Coronary artery (tissue), 2 donors: ENCODE measurements around the gene CNTNAP1.

Source experiments
- DNase-seq: peaks from one replicate; pipeline ENCODE4 v3.0.0-alpha.2; 2017; ENCODE audit warnings: low spot score
- H3K27ac ChIP-seq, 2 donors: fragments of 200-600 bp; sonication (generic); one replicate each; pipeline ENCODE4 v1.5.1; 2016 to 2019
- H3K4me3 ChIP-seq: fragments of 200-600 bp; sonication (generic); 2 replicates; pipeline ENCODE4 v1.5.1; 2016; ENCODE audit warnings: mild to moderate bottlenecking, moderate library complexity
- TF ChIP-seq, protein P1 (sequence below): fragments of 200-600 bp; sonication (generic); IDR thresholded peaks from one replicate; pipeline ENCODE4 v1.5.1; 2019; ENCODE audit warnings: antibody characterized with exemption

Gene CNTNAP1

DNA sequence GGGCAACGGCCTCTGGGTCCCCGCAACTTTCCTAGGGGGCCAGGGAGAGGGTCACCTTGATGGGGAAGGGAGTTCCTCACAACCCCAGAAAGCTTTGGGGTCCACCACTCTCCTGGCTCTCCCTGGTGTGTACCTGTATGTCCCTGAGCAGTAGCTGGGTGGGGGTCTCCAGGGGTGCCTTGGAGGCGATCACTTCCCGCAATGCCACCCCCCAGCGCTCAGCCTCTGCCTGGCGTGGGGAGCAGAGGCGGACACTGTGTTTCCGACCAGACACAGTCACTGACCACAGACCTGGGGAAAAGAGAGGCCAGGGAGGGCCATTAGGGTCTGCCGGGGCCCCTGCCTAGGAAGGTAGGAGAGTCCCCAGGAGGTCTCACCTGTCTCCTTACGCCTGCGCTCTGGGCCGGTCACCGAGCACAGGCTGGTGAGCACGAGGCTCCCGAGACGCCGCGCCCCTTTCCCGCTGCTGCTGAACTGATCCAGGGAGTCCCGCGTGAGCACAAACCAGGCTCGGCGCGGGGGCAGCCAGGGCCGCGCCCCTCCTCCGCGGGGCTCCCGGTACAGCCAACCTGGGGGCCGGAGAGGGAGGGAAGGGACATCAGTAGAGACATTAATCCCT is 9.0 kb upstream of the CNTNAP1 start:
- H3K27ac ChIP-seq = peak overlapping the region; percentile 86 to 96
- DNase-seq = no peak
- peak overlapping the region; percentile 93 for H3K4me3 ChIP-seq
- TF ChIP-seq, protein P1, sequence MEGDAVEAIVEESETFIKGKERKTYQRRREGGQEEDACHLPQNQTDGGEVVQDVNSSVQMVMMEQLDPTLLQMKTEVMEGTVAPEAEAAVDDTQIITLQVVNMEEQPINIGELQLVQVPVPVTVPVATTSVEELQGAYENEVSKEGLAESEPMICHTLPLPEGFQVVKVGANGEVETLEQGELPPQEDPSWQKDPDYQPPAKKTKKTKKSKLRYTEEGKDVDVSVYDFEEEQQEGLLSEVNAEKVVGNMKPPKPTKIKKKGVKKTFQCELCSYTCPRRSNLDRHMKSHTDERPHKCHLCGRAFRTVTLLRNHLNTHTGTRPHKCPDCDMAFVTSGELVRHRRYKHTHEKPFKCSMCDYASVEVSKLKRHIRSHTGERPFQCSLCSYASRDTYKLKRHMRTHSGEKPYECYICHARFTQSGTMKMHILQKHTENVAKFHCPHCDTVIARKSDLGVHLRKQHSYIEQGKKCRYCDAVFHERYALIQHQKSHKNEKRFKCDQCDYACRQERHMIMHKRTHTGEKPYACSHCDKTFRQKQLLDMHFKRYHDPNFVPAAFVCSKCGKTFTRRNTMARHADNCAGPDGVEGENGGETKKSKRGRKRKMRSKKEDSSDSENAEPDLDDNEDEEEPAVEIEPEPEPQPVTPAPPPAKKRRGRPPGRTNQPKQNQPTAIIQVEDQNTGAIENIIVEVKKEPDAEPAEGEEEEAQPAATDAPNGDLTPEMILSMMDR = no peak

DNA sequence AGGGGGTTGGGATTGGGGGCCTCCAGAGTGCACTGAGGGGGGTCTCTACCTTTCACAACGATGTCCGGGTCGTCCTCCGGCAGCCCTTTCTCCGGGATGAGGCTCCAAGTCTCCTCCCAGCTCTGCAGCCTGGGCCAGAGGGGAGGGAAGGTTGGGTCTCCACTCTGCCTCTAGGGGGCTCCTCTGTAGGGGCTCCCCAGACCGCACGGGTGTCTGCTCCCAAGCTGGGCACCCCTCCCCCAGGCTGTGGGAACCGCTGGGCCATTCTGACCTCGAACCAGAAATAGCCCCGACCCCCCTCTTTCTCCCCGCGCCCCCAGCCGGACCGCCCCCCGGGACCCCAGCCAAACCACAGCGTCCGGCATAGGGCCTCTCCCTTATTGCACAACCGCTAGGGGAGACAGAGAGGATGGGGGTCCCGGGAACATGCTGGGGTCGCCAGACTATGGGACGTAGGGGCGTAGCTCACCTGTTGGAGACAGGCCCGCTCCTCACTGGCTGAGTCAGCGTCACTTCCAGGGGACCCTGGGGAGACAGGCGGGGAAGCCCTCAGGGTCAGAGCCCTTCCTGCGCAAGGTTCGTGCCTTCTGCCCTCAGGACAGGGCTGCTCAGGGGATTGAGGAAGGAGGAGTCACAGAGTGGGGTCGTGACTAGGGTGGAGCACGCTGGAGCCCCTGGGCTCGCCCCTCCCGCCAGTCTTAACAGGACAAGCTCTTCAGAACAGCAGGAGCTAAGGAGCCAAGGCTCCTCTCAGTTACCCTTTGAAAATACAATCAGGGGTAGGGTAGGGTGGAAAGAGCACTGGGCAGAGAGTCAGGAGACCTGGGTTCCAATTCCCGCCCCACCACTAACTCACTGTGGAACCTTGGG is 8.2 kb upstream of the CNTNAP1 start:
- H3K27ac ChIP-seq = peak overlapping the region; percentile 86 to 96
- no peak for DNase-seq
- TF ChIP-seq, protein P1 = peak; percentile 16
- peak overlapping the region; percentile 93 for H3K4me3 ChIP-seq

GRCh38 chr17:42674755-42675347 is 7.5 kb upstream of the CNTNAP1 start:
- TF ChIP-seq, protein P1 = no peak
- Histone ChIP-seq H3K27ac (peak overlapping the region; percentile 86 to 96), H3K4me3 (peak overlapping the region; percentile 93)
- no peak for DNase-seq

GRCh38 chr17:42675348-42675964 is 6.9 kb upstream of the CNTNAP1 start:
- peak overlapping the region; percentile 93 for H3K4me3 ChIP-seq
- TF ChIP-seq, protein P1 = no peak
- DNase-seq = no peak
- peak overlapping the region; percentile 86 to 96 for H3K27ac ChIP-seq

DNA sequence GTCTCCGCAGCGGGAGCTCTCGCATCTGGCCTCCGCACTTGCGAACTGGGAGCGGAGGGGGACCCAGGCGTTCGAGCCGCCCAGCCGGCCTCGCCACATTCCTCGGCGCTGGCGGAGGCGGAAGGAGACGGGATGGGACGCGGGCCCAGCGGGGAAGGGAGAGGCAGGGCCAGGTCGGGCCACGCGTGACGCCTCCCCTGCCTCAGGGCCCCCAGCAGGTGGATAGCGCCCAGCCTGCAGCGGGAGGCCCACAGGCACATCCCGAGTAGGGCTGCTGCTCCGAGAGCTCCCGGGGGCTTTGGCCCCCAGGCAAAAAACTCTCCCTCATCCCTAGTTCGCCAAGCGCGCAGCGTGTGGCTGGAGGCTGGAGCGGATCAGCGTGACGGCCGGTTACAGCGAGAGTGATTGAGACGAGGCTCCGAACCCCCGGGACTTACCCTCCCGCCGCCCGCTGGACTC is 6.3 kb upstream of the CNTNAP1 start:
- H3K27ac ChIP-seq = peak overlapping the region; percentile 86 to 96
- DNase-seq = peak; percentile 85
- peak overlapping the region; percentile 93 for H3K4me3 ChIP-seq
- TF ChIP-seq, protein P1 = no peak

- peak within 1 kb of the TSS; percentile 92 to 98 for H3K27ac ChIP-seq
- H3K4me3 ChIP-seq = peak within 1 kb of the TSS; percentile 93
- no peak for DNase-seq
- TF ChIP-seq, protein P1 = no peak
Measured at GRCh38 chr17:42676424-42677011, 5.8 kb upstream of the CNTNAP1 start, which contains the start of gene PLEKHH3. TSS of gene PLEKHH3 (minus strand) at chr17:42676994. CDS start at chr17:42676563, 431 bp downstream.
